Erythroblast (primary cell): ENCODE data around the gene GAS6.

ENCODE experiments used
- GATA1 ChIP-seq: IDR thresholded peaks from 2 replicates; pipeline ENCODE4 v1.6.1; 2011; ENCODE audit warnings: low read depth, mild to moderate bottlenecking, control low read depth, low read length, moderate library complexity
- POLR2A ChIP-seq: IDR thresholded peaks from 2 replicates; pipeline ENCODE4 v1.6.1; 2011; ENCODE audit warnings: mild to moderate bottlenecking, low read length

GRCh38 chr13:113827021-113827420 is 36.9 kb downstream of the GAS6 start:
- TF ChIP-seq POLR2A (no peak), GATA1 (no peak)
